Peyer's patch (tissue), 4 donors: ENCODE results near the gene LAMC3.

Experiments
- POLR2A ChIP-seq, 2 donors: fragments of 450-650 bp; IDR thresholded peaks; one replicate each; pipeline ENCODE4 v1.5.1; 2017; ENCODE audit warnings: antibody characterized with exemption in 2 of 2, mild to moderate bottlenecking in 2 of 2, moderate library complexity in 2 of 2
- TF ChIP-seq, protein P1 (sequence below), 6 experiments: fragments of 450-650 bp in 4 of 6; fragments of 200-600 bp in 2 of 6; sonication (generic) in 1 of 6; IDR thresholded peaks; one replicate each; pipeline ENCODE4 v1.5.1; 2017 to 2019; ENCODE audit warnings: antibody characterized with exemption in 6 of 6, mild to moderate bottlenecking in 3 of 6, moderate library complexity in 1 of 6

DNA sequence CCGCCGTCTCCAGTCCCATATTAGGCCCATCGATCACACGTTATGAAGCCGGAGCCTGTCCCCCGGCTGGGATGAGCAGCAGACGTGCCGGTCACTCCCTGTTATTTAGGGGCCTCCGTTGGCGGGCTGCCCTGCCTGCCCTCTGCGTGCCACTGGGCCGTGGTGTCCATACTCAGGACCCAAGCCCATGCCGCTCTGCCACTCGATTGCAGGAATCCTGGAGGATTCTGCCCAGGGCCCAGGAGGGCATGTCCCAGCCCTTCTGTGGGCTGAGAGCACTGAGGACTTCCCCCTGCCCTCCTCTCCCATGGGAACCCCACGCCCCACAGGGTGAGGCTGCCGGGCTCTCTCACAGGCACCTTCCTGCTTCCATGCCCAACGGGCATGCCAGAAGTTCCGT, 19.6 kb upstream of the LAMC3 start:
- TF ChIP-seq, protein P1, sequence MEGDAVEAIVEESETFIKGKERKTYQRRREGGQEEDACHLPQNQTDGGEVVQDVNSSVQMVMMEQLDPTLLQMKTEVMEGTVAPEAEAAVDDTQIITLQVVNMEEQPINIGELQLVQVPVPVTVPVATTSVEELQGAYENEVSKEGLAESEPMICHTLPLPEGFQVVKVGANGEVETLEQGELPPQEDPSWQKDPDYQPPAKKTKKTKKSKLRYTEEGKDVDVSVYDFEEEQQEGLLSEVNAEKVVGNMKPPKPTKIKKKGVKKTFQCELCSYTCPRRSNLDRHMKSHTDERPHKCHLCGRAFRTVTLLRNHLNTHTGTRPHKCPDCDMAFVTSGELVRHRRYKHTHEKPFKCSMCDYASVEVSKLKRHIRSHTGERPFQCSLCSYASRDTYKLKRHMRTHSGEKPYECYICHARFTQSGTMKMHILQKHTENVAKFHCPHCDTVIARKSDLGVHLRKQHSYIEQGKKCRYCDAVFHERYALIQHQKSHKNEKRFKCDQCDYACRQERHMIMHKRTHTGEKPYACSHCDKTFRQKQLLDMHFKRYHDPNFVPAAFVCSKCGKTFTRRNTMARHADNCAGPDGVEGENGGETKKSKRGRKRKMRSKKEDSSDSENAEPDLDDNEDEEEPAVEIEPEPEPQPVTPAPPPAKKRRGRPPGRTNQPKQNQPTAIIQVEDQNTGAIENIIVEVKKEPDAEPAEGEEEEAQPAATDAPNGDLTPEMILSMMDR (IDR thresholded peaks at IDR 0.05): no peak
- TF ChIP-seq POLR2A (IDR thresholded peaks at IDR 0.05): no peak
